Neural crest cell (in vitro differentiated cells): Measurements from ENCODE around the gene HDAC2. TPM values are rescaled to one million over a fixed set of nuclear protein-coding genes. Genes with fewer than 3 reads are reported as not detected.

Experiments used
- DNase-seq: peaks from one replicate; pipeline ENCODE4 v3.0.0; 2021; ENCODE audit warnings: low read depth, mixed read lengths, low spot score
- H3K27ac Mint-ChIP-seq: one replicate; pipeline ENCODE4 v1.8.0; 2021; ENCODE audit warnings: mild to moderate bottlenecking, mixed read lengths; ENCODE audit not compliant: unreplicated experiment
- H3K27me3 Mint-ChIP-seq: 2 replicates; pipeline ENCODE4 v1.8.0; 2021; ENCODE audit warnings: low read depth, mild to moderate bottlenecking, mixed read lengths
- H3K36me3 Mint-ChIP-seq: 2 replicates; pipeline ENCODE4 v1.8.0; 2021; ENCODE audit warnings: low read depth, mild to moderate bottlenecking, mixed read lengths
- H3K4me1 Mint-ChIP-seq: 2 replicates; pipeline ENCODE4 v1.8.0; 2021; ENCODE audit warnings: mixed read lengths
- H3K4me3 Mint-ChIP-seq: one replicate; pipeline ENCODE4 v1.8.0; 2021; ENCODE audit warnings: mild to moderate bottlenecking, mixed read lengths
- H3K9me3 Mint-ChIP-seq: 2 replicates; pipeline ENCODE4 v1.8.0; 2021; ENCODE audit warnings: mixed read lengths
- total RNA-seq: library from RNA; stranded (reverse); gene quantifications from 2 replicates; pipeline ENCODE4 v1.2.1, GENCODE V29; 2021
- TF ChIP-seq, protein P1 (sequence below): fragments of 200-600 bp; sonication (generic); conservative IDR thresholded peaks from 2 replicates; pipeline ENCODE4 v1.5.0; 2021; ENCODE audit warnings: antibody characterized with exemption, mild to moderate bottlenecking

The HDAC2 gene
- total RNA-seq, 1 donor from 2014 or later = 304 TPM

DNA sequence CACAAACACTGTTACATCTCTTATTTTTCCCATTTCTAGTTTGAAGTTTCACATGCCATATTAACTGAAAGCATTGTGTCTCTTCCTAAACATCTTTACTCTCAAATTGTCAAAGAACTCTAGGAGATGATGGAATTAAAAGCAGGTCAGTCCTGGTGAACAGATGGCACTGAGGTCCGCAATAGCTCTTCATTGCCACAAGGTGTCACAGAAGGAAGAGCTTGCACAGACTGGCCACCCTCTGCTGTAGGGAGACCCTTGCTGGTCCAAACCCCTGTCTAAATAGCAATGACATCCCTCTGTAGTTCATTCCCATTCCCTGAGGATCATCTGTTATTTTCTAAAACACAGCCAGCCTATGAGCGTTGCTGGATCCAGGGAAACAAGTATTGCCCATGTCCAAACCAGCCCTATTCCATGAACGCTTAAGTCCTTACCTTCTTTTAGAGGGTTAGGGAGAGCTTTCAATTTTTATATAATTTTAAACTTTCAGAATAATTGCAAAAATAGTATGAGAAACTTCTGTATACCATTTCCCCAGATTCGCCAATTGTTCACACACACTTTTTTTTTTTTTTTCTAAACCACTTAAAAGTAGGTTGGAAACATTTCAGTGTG, 10.1 kb upstream of the HDAC2 start:
- H3K9me3 Mint-ChIP-seq = no peaks in the 10 kb centered on the region
- TF ChIP-seq, protein P1, sequence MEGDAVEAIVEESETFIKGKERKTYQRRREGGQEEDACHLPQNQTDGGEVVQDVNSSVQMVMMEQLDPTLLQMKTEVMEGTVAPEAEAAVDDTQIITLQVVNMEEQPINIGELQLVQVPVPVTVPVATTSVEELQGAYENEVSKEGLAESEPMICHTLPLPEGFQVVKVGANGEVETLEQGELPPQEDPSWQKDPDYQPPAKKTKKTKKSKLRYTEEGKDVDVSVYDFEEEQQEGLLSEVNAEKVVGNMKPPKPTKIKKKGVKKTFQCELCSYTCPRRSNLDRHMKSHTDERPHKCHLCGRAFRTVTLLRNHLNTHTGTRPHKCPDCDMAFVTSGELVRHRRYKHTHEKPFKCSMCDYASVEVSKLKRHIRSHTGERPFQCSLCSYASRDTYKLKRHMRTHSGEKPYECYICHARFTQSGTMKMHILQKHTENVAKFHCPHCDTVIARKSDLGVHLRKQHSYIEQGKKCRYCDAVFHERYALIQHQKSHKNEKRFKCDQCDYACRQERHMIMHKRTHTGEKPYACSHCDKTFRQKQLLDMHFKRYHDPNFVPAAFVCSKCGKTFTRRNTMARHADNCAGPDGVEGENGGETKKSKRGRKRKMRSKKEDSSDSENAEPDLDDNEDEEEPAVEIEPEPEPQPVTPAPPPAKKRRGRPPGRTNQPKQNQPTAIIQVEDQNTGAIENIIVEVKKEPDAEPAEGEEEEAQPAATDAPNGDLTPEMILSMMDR = peak; percentile 69
- H3K4me3 Mint-ChIP-seq = no peak overlapping the region
- no peak overlapping the region for H3K27ac Mint-ChIP-seq
- peak; percentile 12 for DNase-seq
- H3K4me1 Mint-ChIP-seq = no peaks in the 10 kb centered on the region
- no peaks in the 10 kb centered on the region for H3K36me3 Mint-ChIP-seq
- no peaks in the 10 kb centered on the region for H3K27me3 Mint-ChIP-seq

DNA sequence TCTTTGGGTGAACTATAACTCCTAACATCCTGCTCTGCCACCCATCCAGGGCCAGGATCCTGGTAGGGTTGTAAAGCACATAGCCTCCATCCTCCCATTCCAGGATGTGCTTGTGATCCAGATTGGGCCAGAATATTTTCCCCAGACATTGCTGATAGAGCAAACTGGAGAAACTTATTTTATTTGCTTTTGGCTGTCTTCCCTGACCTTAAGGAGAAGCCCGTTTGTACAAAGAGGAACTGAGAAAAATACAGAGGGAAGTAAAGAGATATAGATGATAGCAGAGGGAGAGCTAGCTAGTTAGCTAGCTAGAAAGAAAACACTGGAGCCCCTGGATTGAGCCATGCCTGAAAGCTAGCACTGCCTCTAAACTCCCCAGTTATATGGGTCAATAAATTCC, 9.0 kb upstream of the HDAC2 start:
- Mint-ChIP-seq H3K4me1 (no peaks in the 10 kb centered on the region), H3K27me3 (no peaks in the 10 kb centered on the region)

DNA sequence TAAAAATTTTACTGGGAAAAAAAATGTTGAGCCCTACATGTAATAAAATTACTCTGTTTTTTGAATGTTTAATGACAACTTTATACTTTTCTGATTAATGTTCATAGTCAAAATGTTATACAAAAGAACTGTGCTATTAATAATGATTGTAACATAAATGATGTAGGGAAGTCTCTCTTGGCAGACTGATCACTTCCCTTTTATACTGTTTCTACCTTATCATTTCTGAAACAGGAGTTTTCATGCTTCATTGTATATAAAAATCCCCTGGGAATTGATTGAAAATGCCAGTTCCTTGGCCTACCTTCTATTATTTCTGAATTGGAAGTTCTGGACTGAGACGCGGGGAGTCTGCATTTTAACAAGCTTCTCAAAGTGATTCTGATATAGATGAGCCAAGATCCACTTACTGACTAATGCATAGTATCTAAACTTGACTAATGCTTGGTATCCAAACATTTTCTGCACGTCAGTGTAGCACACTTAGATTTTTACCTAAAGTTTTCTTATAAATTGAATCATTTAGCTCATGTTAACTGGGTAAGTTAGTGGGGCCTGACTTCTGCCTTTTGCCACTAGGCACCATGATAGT, 7.2 kb upstream of the HDAC2 start:
- H3K36me3 Mint-ChIP-seq = no peaks in the 10 kb centered on the region
- no peak overlapping the region for H3K27ac Mint-ChIP-seq
- TF ChIP-seq, protein P1 = no peak
- no peaks in the 10 kb centered on the region for H3K27me3 Mint-ChIP-seq
- no peak overlapping the region for H3K4me3 Mint-ChIP-seq
- H3K4me1 Mint-ChIP-seq = no peaks in the 10 kb centered on the region
- no peak for DNase-seq
- H3K9me3 Mint-ChIP-seq = no peaks in the 10 kb centered on the region

More for the DNA sequence above, 9.0 kb upstream of the HDAC2 start:
- no peak overlapping the region for H3K4me3 Mint-ChIP-seq
- no peaks in the 10 kb centered on the region for H3K36me3 Mint-ChIP-seq
- no peak overlapping the region for H3K27ac Mint-ChIP-seq
- TF ChIP-seq, protein P1 = no peak
- DNase-seq = no peak
- no peaks in the 10 kb centered on the region for H3K9me3 Mint-ChIP-seq

DNA sequence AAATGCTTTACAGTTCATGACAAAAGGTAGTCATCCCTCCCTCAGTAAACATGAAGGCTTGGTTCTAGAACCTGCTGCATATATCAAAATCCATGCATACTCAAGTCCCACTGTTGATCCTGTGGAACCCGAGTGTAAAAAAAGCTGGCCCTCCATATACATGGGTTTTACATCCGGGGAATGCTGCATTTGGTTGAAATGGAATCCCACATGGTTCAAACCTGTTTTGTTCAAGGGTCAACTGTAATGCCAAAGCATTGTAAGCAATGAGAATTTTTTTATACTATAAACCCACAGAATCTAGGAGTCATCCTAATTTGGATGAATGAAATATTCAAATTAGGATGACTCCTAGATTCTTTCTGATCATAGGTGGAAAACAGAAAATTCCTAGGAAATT, 5.9 kb upstream of the HDAC2 start:
- Mint-ChIP-seq H3K27ac (no peak overlapping the region), H3K4me3 (no peak overlapping the region), H3K4me1 (no peaks in the 10 kb centered on the region), H3K9me3 (peaks cover 4% of the 10 kb centered on the region), H3K36me3 (peaks cover 4% of the 10 kb centered on the region), H3K27me3 (peaks cover 3% of the 10 kb centered on the region)
- DNase-seq = no peak
- TF ChIP-seq, protein P1 = no peak

DNA sequence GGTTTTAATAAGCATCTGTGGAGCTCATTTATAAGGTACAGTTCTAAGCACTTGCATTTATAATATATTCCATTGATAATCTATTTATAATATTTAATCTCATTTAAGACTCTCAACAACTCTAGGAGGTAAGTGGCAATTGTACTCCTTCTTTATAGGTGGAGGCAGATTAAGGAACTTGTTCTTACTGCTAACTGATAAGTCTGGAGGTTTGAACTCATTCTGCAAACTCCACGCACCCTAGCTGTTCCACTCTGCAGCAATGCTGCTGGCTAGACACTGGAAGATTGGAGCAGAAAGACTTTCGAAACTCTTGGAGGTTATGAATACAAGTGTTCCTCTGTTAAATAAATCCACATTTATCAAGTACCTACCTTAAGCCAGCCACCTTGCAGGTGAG, 793 bp upstream of the HDAC2 start:
- Mint-ChIP-seq H3K4me3 (peak overlapping the region; percentile 98), H3K27me3 (peaks cover 5% of the 10 kb centered on the region), H3K36me3 (peaks cover 8% of the 10 kb centered on the region), H3K4me1 (peaks cover 27% of the 10 kb centered on the region), H3K27ac (no peak overlapping the region), H3K9me3 (peaks cover 4% of the 10 kb centered on the region)
- DNase-seq = no peak
- TF ChIP-seq, protein P1 = no peak
